Adrenal gland (tissue), 12 donors: ENCODE results near the gene NELL2. TPM values are rescaled to one million over a fixed set of nuclear protein-coding genes. Genes with fewer than 3 reads are reported as not detected.

Experiments used
- DNase-seq, 7 donors: peaks; one replicate each; pipeline ENCODE4 v3.0.0-alpha.2; 2019 to 2020
- H3K27ac ChIP-seq, 5 donors: fragments of 200-600 bp; sonication (generic) in 4 of 5; 1 replicate in 3 of 5; 2 replicates in 2 of 5; pipeline versions ENCODE4 v1.5.1 to v1.8.0; 2016 to 2020; ENCODE audit warnings: mild to moderate bottlenecking in 1 of 5
- H3K27me3 ChIP-seq: fragments of 200-600 bp; 2 replicates; pipeline ENCODE4 v1.8.0; 2021
- H3K36me3 ChIP-seq, 2 donors: fragments of 200-600 bp; replicated peaks in 1 of 2; 1 replicate in 1 of 2; 2 replicates in 1 of 2; pipeline versions ENCODE4 v1.5.1 to v1.8.0; 2018 to 2022
- H3K4me1 ChIP-seq, 2 donors: fragments of 200-600 bp; replicated peaks in 1 of 2; 1 replicate in 1 of 2; 2 replicates in 1 of 2; pipeline versions ENCODE4 v1.5.1 to v1.8.0; 2018 to 2021
- H3K4me3 ChIP-seq, 4 donors: fragments of 200-600 bp; sonication (generic) in 3 of 4; one replicate each; pipeline ENCODE4 v1.5.1; 2016 to 2018
- H3K9me3 ChIP-seq, 3 donors: fragments of 200-600 bp; sonication (generic) in 1 of 3; replicated peaks in 1 of 3; 1 replicate in 2 of 3; 2 replicates in 1 of 3; pipeline versions ENCODE4 v1.5.1 to v1.8.0; 2016 to 2021
- POLR2A ChIP-seq, 2 donors: fragments of 450-650 bp; IDR thresholded peaks; one replicate each; pipeline ENCODE4 v1.6.1; 2017; ENCODE audit warnings: antibody characterized with exemption in 2 of 2, mild to moderate bottlenecking in 2 of 2, moderate library complexity in 1 of 2
- WGBS, 4 donors: extraction: QIAGEN DNeasy Blood & Tissue Kit in 2 of 4; methylation state at CpG; one replicate each; pipeline versions ENCODE4 v1.1.5 to v1.1.7; 2013 to 2017; 5-methylcytosine and 5-hydroxymethylcytosine counted together
- intact Hi-C, 2 donors: fragments of 100-400 bp; cut with DNase I; formaldehyde crosslinking; loops; one replicate each; pipeline versions ENCODE4 v1.14.1 to v1.15.0; 2022 to 2023
- polyA plus RNA-seq, 3 donors: library from polyadenylated mRNA; stranded (reverse); fragments of 200-250 nt in 2 of 3; fragments of 350-450 nt in 1 of 3; fragmentation: Illumina TruSeq in 1 of 3; extraction: RNeasy Lipid Tissue Mini Kit (QIAGEN cat#74804) in 1 of 3; gene quantifications; one replicate each; pipeline ENCODE4 v1.2.3, GENCODE V29; 2013 to 2014
- total RNA-seq, 9 donors: library from RNA; depleted of rRNA in 4 of 9; stranded (reverse); fragments of >200 nt in 4 of 9; fragments of 120-200 nt in 1 of 9; fragmentation: NEBNext Ultra II Directional in 1 of 9; extraction: Animal tissue kit (Norgen Biotek cat#: 25700) in 1 of 9; gene quantifications; one replicate each; pipeline versions ENCODE4 v1.1.0 to v1.2.4, GENCODE V29; 2013 to 2023
- TF ChIP-seq, protein P1 (sequence below), 6 experiments: fragments of 450-650 bp in 4 of 6; fragments of 200-600 bp in 2 of 6; sonication (generic) in 1 of 6; IDR thresholded peaks; 1 replicate in 5 of 6; 2 replicates in 1 of 6; pipeline versions ENCODE4 v1.5.1 to v1.8.0; 2016 to 2021; ENCODE audit warnings: antibody characterized with exemption in 6 of 6, mild to moderate bottlenecking in 2 of 6, moderate library complexity in 1 of 6
- donor health status: healthy with polysubstance abuse.
- donor health status: Bipolar disorder and iron deficiency.
- donor health status: DM: yes; HTN: yes; CAD: no.
- donor health status: DM: no; HTN: no; CAD: no.
- donor health status: DM: no; HTN: no; CAD: no.
- donor health status: DM: yes; HTN: yes; CAD: no.

NELL2 gene
- total and polyA plus RNA-seq, 12 donors: 0.35 to 26.5 (median 6.0) TPM; not detected in 1

- no peaks in the 10 kb centered on the region for H3K36me3 ChIP-seq
- intact Hi-C loops: no loop called here
- no peak overlapping the region for H3K4me3 ChIP-seq
- 59 to 69% (median 62%) methylated on average over 3 of the region's 3 CpGs for WGBS, 4 donors
- H3K4me1 ChIP-seq: no peaks in the 10 kb centered on the region
- no peaks in the 10 kb centered on the region for H3K27me3 ChIP-seq
- TF ChIP-seq, protein P1, sequence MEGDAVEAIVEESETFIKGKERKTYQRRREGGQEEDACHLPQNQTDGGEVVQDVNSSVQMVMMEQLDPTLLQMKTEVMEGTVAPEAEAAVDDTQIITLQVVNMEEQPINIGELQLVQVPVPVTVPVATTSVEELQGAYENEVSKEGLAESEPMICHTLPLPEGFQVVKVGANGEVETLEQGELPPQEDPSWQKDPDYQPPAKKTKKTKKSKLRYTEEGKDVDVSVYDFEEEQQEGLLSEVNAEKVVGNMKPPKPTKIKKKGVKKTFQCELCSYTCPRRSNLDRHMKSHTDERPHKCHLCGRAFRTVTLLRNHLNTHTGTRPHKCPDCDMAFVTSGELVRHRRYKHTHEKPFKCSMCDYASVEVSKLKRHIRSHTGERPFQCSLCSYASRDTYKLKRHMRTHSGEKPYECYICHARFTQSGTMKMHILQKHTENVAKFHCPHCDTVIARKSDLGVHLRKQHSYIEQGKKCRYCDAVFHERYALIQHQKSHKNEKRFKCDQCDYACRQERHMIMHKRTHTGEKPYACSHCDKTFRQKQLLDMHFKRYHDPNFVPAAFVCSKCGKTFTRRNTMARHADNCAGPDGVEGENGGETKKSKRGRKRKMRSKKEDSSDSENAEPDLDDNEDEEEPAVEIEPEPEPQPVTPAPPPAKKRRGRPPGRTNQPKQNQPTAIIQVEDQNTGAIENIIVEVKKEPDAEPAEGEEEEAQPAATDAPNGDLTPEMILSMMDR (IDR thresholded peaks at IDR 0.05): no peak
- no peak for TF ChIP-seq POLR2A (IDR thresholded peaks at IDR 0.05)
- DNase-seq: no peak
- H3K9me3 ChIP-seq: no peaks in the 10 kb centered on the region
- no peak overlapping the region for H3K27ac ChIP-seq
Observed at GRCh38 chr12:44703182-44703910, 172.8 kb downstream of the NELL2 start.

DNA sequence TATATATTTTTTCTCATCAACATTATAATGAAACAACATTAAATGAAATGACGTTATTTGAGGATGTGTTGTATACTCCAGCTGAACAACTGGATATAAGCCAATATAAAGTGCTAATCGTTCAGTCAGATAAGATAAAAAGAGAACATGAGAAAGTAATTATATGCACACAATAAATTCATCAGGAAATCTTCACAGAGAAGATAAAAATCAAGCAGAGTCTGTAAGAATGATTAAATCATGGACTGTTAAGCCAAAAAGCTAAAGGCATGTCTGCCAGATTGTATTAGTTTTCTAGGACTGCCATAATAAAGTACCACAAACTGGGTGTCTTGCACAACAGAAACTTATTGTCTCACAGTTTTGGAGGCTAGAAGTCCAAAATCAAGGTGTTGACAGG, 178.6 kb downstream of the NELL2 start:
- no peaks in the 10 kb centered on the region for H3K9me3 ChIP-seq
- H3K27ac ChIP-seq: no peak overlapping the region
- H3K36me3 ChIP-seq: no peaks in the 10 kb centered on the region
- H3K27me3 ChIP-seq: no peaks in the 10 kb centered on the region
- intact Hi-C loops: no loop called here
- DNase-seq: no peak
- H3K4me1 ChIP-seq: no peaks in the 10 kb centered on the region
- H3K4me3 ChIP-seq: no peak overlapping the region
- TF ChIP-seq POLR2A (IDR thresholded peaks at IDR 0.05): no peak
- TF ChIP-seq, protein P1 (IDR thresholded peaks at IDR 0.05): no peak
- whole genome bisulfite sequencing, 4 donors: 40 to 47% (median 45%) methylated on average over 2 of the region's 2 CpGs

- DNase-seq: no peak
- Histone ChIP-seq H3K9me3 (no peaks in the 10 kb centered on the region), H3K27me3 (no peaks in the 10 kb centered on the region), H3K4me1 (no peaks in the 10 kb centered on the region), H3K36me3 (no peaks in the 10 kb centered on the region), H3K4me3 (no peak overlapping the region), H3K27ac (no peak overlapping the region)
- intact Hi-C loops: no loop called here
- TF ChIP-seq, protein P1 (IDR thresholded peaks at IDR 0.05): no peak
- no peak for TF ChIP-seq POLR2A (IDR thresholded peaks at IDR 0.05)
Observed at GRCh38 chr12:44696542-44696941, 179.6 kb downstream of the NELL2 start.

- TF ChIP-seq, protein P1 (IDR thresholded peaks at IDR 0.05): no peak
- TF ChIP-seq POLR2A (IDR thresholded peaks at IDR 0.05): no peak
- H3K27me3 ChIP-seq: no peaks in the 10 kb centered on the region
- DNase-seq: no peak
- H3K9me3 ChIP-seq: no peaks in the 10 kb centered on the region
- no peak overlapping the region for H3K4me3 ChIP-seq
- 52 to 72% (median 60%) methylated on average over 4 of the region's 4 CpGs for WGBS, 4 donors
- intact Hi-C loops: no loop called here
- no peaks in the 10 kb centered on the region for H3K36me3 ChIP-seq
- no peaks in the 10 kb centered on the region for H3K4me1 ChIP-seq
- no peak overlapping the region for H3K27ac ChIP-seq
Observed at GRCh38 chr12:44694017-44694416, 182.1 kb downstream of the NELL2 start.
